ENCODE results near the gene SBF2. TPM values are rescaled to one million over a fixed set of nuclear protein-coding genes. Genes with fewer than 3 reads are reported as not detected.

The SBF2 gene
- total RNA-seq, 1 donor from 2014 or later: 12.0 TPM

DNA sequence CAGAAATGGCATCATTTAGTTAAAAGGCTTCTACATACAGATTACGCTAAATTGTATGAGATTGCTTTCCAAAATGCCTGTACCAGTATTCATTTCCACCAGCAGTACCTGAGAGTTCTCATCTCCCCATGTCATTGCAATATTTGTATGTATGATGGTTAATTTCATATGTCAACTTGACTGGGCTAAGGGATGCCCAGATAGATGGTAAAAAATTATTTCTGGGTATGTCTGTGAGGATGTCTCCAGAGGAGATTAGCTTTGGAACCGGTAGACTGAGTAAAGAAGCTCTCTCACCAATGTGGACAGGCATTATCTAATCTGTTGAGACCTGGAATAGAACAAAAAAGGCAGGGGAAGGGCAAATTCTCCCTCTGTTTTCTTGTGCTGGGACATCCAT lies 17.8 kb upstream of the SBF2 start:
- DNase-seq (no peak), ATAC-seq (ENCODE audit: low read depth) (no peak)
- Mint-ChIP-seq H3K27ac (no peak overlapping the region), H3K36me3 (ENCODE audit: low read depth) (no peaks in the 10 kb centered on the region), H3K4me1 (peaks cover 17% of the 10 kb centered on the region), H3K27me3 (peaks cover 3% of the 10 kb centered on the region), H3K9me3 (no peaks in the 10 kb centered on the region), H3K4me3 (no peak overlapping the region)
- ChIA-PET POLR2A (no interaction called here), CTCF (no interaction called here)
- TF ChIP-seq, protein P1, sequence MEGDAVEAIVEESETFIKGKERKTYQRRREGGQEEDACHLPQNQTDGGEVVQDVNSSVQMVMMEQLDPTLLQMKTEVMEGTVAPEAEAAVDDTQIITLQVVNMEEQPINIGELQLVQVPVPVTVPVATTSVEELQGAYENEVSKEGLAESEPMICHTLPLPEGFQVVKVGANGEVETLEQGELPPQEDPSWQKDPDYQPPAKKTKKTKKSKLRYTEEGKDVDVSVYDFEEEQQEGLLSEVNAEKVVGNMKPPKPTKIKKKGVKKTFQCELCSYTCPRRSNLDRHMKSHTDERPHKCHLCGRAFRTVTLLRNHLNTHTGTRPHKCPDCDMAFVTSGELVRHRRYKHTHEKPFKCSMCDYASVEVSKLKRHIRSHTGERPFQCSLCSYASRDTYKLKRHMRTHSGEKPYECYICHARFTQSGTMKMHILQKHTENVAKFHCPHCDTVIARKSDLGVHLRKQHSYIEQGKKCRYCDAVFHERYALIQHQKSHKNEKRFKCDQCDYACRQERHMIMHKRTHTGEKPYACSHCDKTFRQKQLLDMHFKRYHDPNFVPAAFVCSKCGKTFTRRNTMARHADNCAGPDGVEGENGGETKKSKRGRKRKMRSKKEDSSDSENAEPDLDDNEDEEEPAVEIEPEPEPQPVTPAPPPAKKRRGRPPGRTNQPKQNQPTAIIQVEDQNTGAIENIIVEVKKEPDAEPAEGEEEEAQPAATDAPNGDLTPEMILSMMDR (IDR thresholded peaks at IDR 0.05): no peak
- intact Hi-C loops (cut with micrococcal nuclease): loop anchor here (10.0 kb wide), 1 partner anchor 143 kb away; the partner anchor contains the start of gene AMPD3

DNA sequence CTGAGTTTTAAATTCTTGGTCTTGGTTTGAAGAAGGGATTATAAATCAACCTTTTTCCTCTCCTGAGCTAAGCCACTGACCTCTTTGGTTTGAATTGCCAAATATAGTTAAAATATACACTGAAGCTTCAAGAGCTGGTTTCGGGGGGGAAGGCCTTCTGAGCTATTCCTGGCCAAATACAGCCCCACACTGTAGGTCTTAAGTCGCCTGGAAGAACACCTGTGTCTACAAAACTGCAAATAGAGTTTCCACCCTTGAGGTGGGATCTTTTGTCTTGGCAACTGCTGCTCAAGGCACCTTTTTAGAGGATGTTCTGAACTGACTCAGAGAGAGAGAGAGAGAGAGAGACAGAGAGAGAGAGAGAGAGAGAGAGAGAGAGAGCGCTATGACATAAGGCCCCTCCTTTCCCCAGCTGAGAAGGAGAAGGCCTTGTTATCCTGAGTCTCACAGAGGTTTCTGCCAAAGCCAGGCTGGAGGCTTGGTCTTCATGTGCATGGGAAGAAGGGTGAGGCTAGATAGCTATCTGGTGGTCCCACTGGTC lies 16.4 kb upstream of the SBF2 start:
- no peaks in the 10 kb centered on the region for H3K9me3 Mint-ChIP-seq
- TF ChIP-seq, protein P1 (IDR thresholded peaks at IDR 0.05): no peak
- H3K4me1 Mint-ChIP-seq: peaks cover 30% of the 10 kb centered on the region
- no peak overlapping the region for H3K4me3 Mint-ChIP-seq
- intact Hi-C loops (cut with micrococcal nuclease): loop anchor here (10.0 kb wide), 1 partner anchor 144 kb away; the partner anchor contains the start of gene AMPD3
- DNase-seq (no peak), ATAC-seq (ENCODE audit: low read depth) (no peak)
- ChIA-PET POLR2A (interaction anchor here (0.7 kb wide), 1 partner anchor 555 kb away, joined by 3 read pairs; no protein-coding TSS in a partner anchor), CTCF (interaction anchor here (1.2 to 8.8 kb wide), 4 partner anchors 12 to 697 kb away, joined by 4 to 105 read pairs (median 14); no protein-coding TSS in a partner anchor)
- H3K36me3 Mint-ChIP-seq (ENCODE audit: low read depth): peaks cover 2% of the 10 kb centered on the region
- H3K27me3 Mint-ChIP-seq: peaks cover 8% of the 10 kb centered on the region
- no peak overlapping the region for H3K27ac Mint-ChIP-seq

DNA sequence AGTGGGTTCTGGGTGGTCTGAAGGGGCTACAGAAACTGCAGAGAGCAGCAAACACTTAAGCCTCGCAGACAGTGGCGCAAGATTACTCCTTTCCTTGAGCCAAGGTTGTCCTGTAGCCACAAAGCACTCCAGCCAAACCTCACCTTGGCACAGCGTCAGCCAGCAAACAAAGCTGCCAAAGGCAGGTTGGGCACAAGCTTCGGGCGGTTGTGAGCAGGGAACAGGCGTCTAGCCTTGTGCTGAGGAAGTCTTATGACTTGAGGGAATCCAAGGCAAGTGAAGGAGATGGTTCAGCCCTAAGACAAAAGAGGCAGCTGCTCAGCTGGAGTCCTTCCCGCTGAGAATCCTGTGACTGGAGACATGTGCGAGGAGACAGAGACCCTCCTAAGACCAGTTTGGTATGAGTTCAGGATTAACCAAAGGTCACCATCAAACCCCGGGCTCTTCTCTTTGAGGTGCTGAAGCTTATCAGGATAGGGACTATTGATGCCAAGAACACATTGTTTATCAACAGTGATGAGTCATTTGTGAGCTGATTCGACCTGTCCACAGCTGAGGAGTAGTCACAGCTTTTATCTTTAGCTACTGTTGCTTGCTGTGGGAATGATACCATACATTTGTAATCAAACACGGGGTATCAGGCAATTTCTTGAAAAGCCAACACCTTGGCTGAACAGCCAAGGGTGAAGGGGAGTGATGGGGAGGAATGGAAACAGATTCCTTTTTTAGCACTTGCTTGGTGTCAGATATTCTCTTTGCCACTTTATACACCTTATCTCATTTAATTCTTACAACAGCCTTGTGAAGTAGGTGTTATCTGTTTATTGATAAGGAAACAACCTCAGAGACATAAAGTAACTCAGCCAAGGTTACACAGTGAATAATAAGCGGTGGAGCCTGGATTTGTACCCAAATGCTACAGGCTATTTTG lies 15.4 kb upstream of the SBF2 start:
- intact Hi-C loops (cut with micrococcal nuclease): loop anchor here (5.0 to 10.0 kb wide), 5 partner anchors 145 to 1535 kb away; partner anchors contain the start of genes AMPD3, USP47 and ZNF143
- Mint-ChIP-seq H3K4me3 (no peak overlapping the region), H3K9me3 (no peaks in the 10 kb centered on the region), H3K36me3 (ENCODE audit: low read depth) (peaks cover 2% of the 10 kb centered on the region), H3K27ac (no peak overlapping the region), H3K4me1 (peaks cover 31% of the 10 kb centered on the region), H3K27me3 (peaks cover 8% of the 10 kb centered on the region)
- POLR2A ChIA-PET: interaction anchor here (0.6 to 2.5 kb wide), 3 partner anchors 9 to 849 kb away, joined by 3 to 25 read pairs (median 4); partner anchors contain the start of gene ZNF143
- ATAC-seq (ENCODE audit: low read depth) (no peak), DNase-seq (no peak)
- TF ChIP-seq, protein P1 (IDR thresholded peaks at IDR 0.05): no peak
- CTCF ChIA-PET: interaction anchor here (1.0 to 8.8 kb wide), 7 partner anchors 9 to 696 kb away, joined by 3 to 105 read pairs (median 11); no protein-coding TSS in a partner anchor

DNA sequence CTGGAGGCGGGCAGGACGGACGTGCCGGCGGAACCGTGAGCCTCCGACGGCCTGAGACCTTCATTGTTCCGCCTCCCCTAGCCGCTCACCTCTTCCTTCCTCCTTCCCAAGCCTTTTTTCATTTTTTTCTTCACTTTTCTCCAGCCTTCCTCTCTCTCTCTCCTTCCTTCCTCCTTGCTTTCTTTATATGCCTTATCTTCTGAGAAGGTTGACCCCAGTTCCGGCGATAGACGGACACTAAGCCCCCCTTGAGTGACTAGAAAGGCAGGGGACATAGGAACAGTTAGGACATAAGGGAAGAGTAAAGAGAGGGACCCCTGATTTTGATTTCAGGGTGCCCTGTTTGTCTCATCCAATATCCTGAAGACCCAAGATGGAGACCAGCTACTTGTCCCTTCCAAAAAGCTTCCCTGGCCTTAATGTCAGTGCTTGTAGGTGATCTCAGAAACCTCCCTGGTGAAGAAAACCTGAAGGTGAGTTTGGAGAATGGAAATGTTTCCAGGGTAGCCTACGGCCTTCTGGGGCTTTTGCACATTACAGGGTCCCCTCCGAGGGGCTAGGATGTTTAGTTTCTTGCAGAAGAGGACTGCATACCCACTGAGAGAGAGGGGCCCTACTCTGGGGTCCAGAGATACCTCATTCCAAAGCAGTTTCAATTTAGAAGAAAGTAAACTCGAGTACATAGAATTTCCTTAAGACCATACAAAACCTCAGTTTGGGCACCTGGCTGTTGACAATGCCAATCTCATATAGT lies 14.4 kb upstream of the SBF2 start:
- Mint-ChIP-seq H3K9me3 (no peaks in the 10 kb centered on the region), H3K36me3 (ENCODE audit: low read depth) (peaks cover 2% of the 10 kb centered on the region), H3K27me3 (peaks cover 8% of the 10 kb centered on the region), H3K4me3 (peak overlapping the region; percentile 97), H3K27ac (peak overlapping the region; percentile 67), H3K4me1 (peaks cover 38% of the 10 kb centered on the region)
- ChIA-PET CTCF (interaction anchor here (0.9 to 8.8 kb wide), 20 partner anchors 8 to 773 kb away, joined by 3 to 105 read pairs (median 4); no protein-coding TSS in a partner anchor), POLR2A (interaction anchor here (0.6 to 2.5 kb wide), 9 partner anchors 10 to 1286 kb away, joined by 3 to 25 read pairs (median 5); no protein-coding TSS in a partner anchor)
- DNase-seq (no peak), ATAC-seq (ENCODE audit: low read depth) (no peak)
- intact Hi-C loops (cut with micrococcal nuclease): loop anchor here (1.0 to 10.0 kb wide), 5 partner anchors 15 to 1536 kb away; partner anchors contain the start of genes USP47 and ZNF143
- TF ChIP-seq, protein P1 (IDR thresholded peaks at IDR 0.05): no peak
